ENCODE results near the gene C10orf67. TPM values are rescaled to one million over a fixed set of nuclear protein-coding genes. Genes with fewer than 3 reads are reported as not detected.
"Not testable (repeated sequence)": the region's sequence is repeated elsewhere in the genome, so short reads cannot be mapped to it uniquely, and the experiment has no call there.

The C10orf67 gene
- 1 to 10 TPM in 1 of 2 donors, under 1 TPM in 1; 0.69 to 1.0 TPM for total RNA-seq
- 1 to 10 TPM in 1 of 2 donors, under 1 TPM in 1; 0.56 to 1.5 TPM for polyA plus RNA-seq (ENCODE audit: insufficient read length in 2 of 2)
- long read RNA-seq, donor 1: 0 reads
- long read RNA-seq, donor 2: 0 reads
- long read RNA-seq, donor 3: 0 reads
- long read RNA-seq, donor 4: 0 reads

GRCh38 chr10:23344241-23344841 is at the start of gene C10orf67:
C10orf67 (minus strand) TSS chr10:23344797; CDS start chr10:23344774, 23 bp downstream.
- Histone ChIP-seq H3K4me3 (ENCODE audit: low read depth, low read length) (peak within 1 kb of the TSS; percentile 65), H3K27me3 (ENCODE audit: control insufficient read depth, insufficient read depth, low read length) (no peaks in the 10 kb centered on the region), H3K4me1 (ENCODE audit: control insufficient read depth, insufficient read depth, low read length) (peaks cover 17% of the 10 kb centered on the region), H3K27ac (ENCODE audit: low read depth, low read length) (peak within 1 kb of the TSS; percentile 70), H3K36me3 (ENCODE audit: control insufficient read depth, insufficient read depth, low read length) (no peaks in the 10 kb centered on the region), H3K9me3 (ENCODE audit: control insufficient read depth, insufficient read depth, low read length) (no peaks in the 10 kb centered on the region)
- WGBS (ENCODE audit: insufficient coverage): 0% methylated on average over 20 of the region's 31 CpGs
- DNase-seq (ENCODE audit: low read depth in 4 of 6, low spot score in 6 of 6): peak; percentile 45 to 90 (median 54)

DNA sequence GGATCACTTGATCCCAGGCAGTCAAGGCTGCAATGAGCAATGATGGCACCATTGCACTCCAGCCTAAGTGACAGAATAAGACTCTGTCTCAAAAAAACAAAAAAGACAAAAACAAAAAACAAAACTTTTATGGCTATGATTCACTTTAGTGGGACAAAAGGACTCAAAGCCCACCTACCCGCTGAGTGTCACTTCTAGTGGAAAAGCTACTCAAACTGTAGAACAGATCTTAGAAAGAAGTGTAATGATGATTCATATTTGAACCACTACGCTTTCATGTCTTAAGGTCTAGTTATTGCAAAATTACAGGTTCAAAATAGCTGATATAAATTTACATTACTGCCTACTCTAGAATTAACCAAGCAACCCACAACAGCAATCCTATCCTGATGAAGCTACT is 47.2 kb upstream of the C10orf67 start:
- no peaks in the 10 kb centered on the region for H3K27me3 ChIP-seq (ENCODE audit: control insufficient read depth, insufficient read depth, low read length)
- no peak overlapping the region for H3K27ac ChIP-seq (ENCODE audit: low read depth, low read length)
- H3K9me3 ChIP-seq (ENCODE audit: control insufficient read depth, insufficient read depth, low read length): no peaks in the 10 kb centered on the region
- WGBS (ENCODE audit: insufficient coverage): no CpG with 5 or more reads among the region's 2 CpGs
- DNase-seq (ENCODE audit: low read depth in 4 of 6, low spot score in 6 of 6): no peak
- H3K36me3 ChIP-seq (ENCODE audit: control insufficient read depth, insufficient read depth, low read length): no peaks in the 10 kb centered on the region
- no peaks in the 10 kb centered on the region for H3K4me1 ChIP-seq (ENCODE audit: control insufficient read depth, insufficient read depth, low read length)
- no peak overlapping the region for H3K4me3 ChIP-seq (ENCODE audit: low read depth, low read length)

- no peak overlapping the region for H3K4me3 ChIP-seq (ENCODE audit: low read depth, low read length)
- H3K27ac ChIP-seq (ENCODE audit: low read depth, low read length): no peak overlapping the region
- DNase-seq (ENCODE audit: low read depth in 4 of 6, low spot score in 6 of 6): no peak
- 100% methylated on average over 1 of the region's 4 CpGs for WGBS (ENCODE audit: insufficient coverage)
- no peaks in the 10 kb centered on the region for H3K36me3 ChIP-seq (ENCODE audit: control insufficient read depth, insufficient read depth, low read length)
- H3K9me3 ChIP-seq (ENCODE audit: control insufficient read depth, insufficient read depth, low read length): no peaks in the 10 kb centered on the region
- H3K4me1 ChIP-seq (ENCODE audit: control insufficient read depth, insufficient read depth, low read length): no peaks in the 10 kb centered on the region
- no peaks in the 10 kb centered on the region for H3K27me3 ChIP-seq (ENCODE audit: control insufficient read depth, insufficient read depth, low read length)
These were observed 46.2 kb upstream of the C10orf67 start for GRCh38 chr10:23390809-23391208.

DNA sequence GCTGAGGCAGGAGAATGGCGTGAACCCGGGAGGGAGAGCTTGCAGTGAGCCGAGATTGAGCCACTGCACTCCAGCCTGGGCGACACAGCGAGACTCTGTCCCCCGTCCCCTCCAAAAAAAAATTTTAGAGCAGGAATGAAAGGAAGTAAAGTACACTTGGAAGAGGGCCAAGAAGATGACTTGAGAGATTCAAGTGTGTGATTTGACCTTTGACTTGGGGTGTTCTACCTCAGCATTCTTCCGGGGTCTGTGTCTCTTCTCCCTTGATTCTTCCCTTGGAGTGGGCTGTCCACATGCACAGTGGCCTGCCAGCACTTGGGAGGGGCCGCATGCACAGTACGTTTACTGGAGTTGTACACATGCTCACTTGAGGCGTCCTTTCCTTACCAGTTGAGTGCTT is 45.8 kb upstream of the C10orf67 start:
- not testable (repeated sequence) for H3K9me3 ChIP-seq (ENCODE audit: control insufficient read depth, insufficient read depth, low read length); H3K27ac ChIP-seq (ENCODE audit: low read depth, low read length); H3K27me3 ChIP-seq (ENCODE audit: control insufficient read depth, insufficient read depth, low read length); H3K36me3 ChIP-seq (ENCODE audit: control insufficient read depth, insufficient read depth, low read length); H3K4me1 ChIP-seq (ENCODE audit: control insufficient read depth, insufficient read depth, low read length); H3K4me3 ChIP-seq (ENCODE audit: low read depth, low read length); DNase-seq (ENCODE audit: low read depth in 4 of 6, low spot score in 6 of 6)
- WGBS (ENCODE audit: insufficient coverage): 90% methylated on average over 5 of the region's 10 CpGs

DNA sequence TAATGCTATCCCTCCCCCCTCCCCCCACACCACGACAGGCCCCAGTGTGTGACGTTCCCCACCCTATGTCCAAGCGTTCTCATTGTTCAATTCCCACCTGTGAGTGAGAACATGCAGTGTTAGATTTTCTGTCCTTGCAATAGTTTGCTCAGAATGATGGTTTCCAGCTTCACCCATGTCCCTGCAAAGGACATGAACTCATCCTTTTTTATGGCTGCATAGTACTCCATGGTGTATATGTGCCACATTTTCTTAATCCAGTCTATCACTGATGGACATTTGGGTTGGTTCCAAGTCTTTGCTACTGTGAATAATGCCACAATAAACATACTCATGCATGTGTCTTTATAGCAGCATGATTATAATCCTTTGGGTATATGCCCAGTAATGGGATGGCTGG is 42.9 kb upstream of the C10orf67 start:
- not testable (repeated sequence) for H3K27me3 ChIP-seq (ENCODE audit: control insufficient read depth, insufficient read depth, low read length); DNase-seq (ENCODE audit: low read depth in 4 of 6, low spot score in 6 of 6); H3K4me3 ChIP-seq (ENCODE audit: low read depth, low read length); H3K4me1 ChIP-seq (ENCODE audit: control insufficient read depth, insufficient read depth, low read length); H3K36me3 ChIP-seq (ENCODE audit: control insufficient read depth, insufficient read depth, low read length); H3K27ac ChIP-seq (ENCODE audit: low read depth, low read length); H3K9me3 ChIP-seq (ENCODE audit: control insufficient read depth, insufficient read depth, low read length)
- WGBS (ENCODE audit: insufficient coverage): no CpG with 5 or more reads among the region's 3 CpGs

DNA sequence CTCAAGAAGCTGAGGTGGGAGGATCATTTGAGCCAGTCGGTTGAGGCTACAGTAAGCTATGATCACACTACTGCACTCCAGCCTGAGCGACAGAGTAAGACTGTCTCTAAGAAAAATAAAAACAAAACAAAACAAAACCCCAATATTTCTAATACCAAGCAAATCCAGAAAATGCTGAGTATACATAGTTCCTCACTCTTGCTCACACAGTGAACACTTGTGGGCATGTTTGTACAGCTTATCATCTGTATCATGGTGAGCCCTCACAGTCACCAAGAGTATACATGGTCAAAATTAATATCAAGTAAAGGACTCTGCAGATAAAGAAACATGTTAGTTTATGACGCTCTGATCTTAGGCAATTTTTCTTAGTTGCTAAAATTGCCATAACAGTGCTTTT is 41.5 kb upstream of the C10orf67 start:
- Histone ChIP-seq H3K4me3 (ENCODE audit: low read depth, low read length) (no peak overlapping the region), H3K4me1 (ENCODE audit: control insufficient read depth, insufficient read depth, low read length) (no peaks in the 10 kb centered on the region), H3K36me3 (ENCODE audit: control insufficient read depth, insufficient read depth, low read length) (no peaks in the 10 kb centered on the region), H3K27me3 (ENCODE audit: control insufficient read depth, insufficient read depth, low read length) (no peaks in the 10 kb centered on the region), H3K27ac (ENCODE audit: low read depth, low read length) (no peak overlapping the region), H3K9me3 (ENCODE audit: control insufficient read depth, insufficient read depth, low read length) (no peaks in the 10 kb centered on the region)
- DNase-seq (ENCODE audit: low read depth in 4 of 6, low spot score in 6 of 6): no peak
- WGBS (ENCODE audit: insufficient coverage): 100% methylated on average over 1 of the region's 3 CpGs

DNA sequence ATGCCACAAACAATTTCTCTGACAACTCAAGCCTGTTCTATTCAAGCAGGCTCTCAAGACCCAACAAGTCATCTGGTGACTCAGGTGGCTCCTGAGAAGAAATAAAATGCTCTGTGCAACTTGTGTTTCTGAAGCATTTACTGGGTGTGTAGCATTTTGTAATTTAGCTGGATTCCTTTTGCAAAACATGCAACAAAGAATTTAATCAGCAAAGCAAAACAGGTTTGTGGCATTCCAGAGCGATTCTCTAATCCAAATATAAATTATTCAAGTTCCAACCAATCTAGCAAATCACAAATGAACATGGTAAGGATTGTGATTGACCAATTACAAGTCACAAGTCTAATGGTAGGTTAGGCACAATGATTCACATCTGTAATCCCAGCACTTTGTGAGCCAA is 39.8 kb upstream of the C10orf67 start:
- Histone ChIP-seq H3K27ac (ENCODE audit: low read depth, low read length) (no peak overlapping the region), H3K27me3 (ENCODE audit: control insufficient read depth, insufficient read depth, low read length) (no peaks in the 10 kb centered on the region), H3K36me3 (ENCODE audit: control insufficient read depth, insufficient read depth, low read length) (no peaks in the 10 kb centered on the region), H3K4me3 (ENCODE audit: low read depth, low read length) (no peak overlapping the region), H3K4me1 (ENCODE audit: control insufficient read depth, insufficient read depth, low read length) (no peaks in the 10 kb centered on the region), H3K9me3 (ENCODE audit: control insufficient read depth, insufficient read depth, low read length) (no peaks in the 10 kb centered on the region)
- DNase-seq (ENCODE audit: low read depth in 4 of 6, low spot score in 6 of 6): no peak
- no CpG with 5 or more reads among the region's 1 CpG for WGBS (ENCODE audit: insufficient coverage)

- DNase-seq (ENCODE audit: low read depth in 4 of 6, low spot score in 6 of 6): no peak
- H3K27me3 ChIP-seq (ENCODE audit: control insufficient read depth, insufficient read depth, low read length): no peaks in the 10 kb centered on the region
- whole genome bisulfite sequencing (ENCODE audit: insufficient coverage): no CpG with 5 or more reads among the region's 2 CpGs
- H3K36me3 ChIP-seq (ENCODE audit: control insufficient read depth, insufficient read depth, low read length): no peaks in the 10 kb centered on the region
- H3K4me3 ChIP-seq (ENCODE audit: low read depth, low read length): no peak overlapping the region
- no peak overlapping the region for H3K27ac ChIP-seq (ENCODE audit: low read depth, low read length)
- no peaks in the 10 kb centered on the region for H3K9me3 ChIP-seq (ENCODE audit: control insufficient read depth, insufficient read depth, low read length)
- H3K4me1 ChIP-seq (ENCODE audit: control insufficient read depth, insufficient read depth, low read length): no peaks in the 10 kb centered on the region
These were observed 39.0 kb upstream of the C10orf67 start for GRCh38 chr10:23383637-23384036.

DNA sequence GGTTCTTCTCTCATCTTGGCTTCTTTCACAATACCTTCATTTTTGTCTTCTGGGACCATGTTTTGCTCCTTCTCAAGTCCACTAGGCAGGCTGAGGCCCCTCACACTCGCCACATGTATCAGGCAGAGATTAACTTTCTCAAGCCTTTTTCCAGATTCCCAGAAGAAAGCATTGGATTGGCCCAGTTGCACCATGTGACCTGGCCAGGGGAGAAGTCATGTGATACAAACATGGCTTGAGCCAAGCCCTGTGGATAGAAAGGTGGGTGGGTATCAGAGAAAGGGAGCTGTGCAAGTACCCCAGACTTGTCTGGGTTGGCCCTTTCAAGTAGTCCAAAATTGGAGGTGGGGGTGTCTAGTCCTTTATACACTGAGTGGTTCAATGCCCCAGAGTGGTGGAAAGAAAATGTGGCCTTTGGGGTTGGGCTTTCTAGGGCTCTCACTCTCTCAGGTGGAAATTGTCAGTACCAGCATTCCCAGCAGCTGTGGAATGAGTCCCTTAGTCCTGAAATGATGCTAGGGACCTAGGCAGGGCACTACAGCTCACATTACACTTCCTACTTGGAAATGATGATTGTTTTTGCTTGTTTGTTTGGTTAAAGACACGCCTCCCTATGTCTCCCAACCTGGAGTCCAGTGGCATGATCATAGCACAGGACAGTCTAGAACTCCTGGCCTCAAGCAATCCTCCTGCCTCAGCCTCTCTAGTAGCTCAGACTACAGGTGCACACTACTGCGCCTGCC is 36.9 kb upstream of the C10orf67 start:
- no peak overlapping the region for H3K4me3 ChIP-seq (ENCODE audit: low read depth, low read length)
- H3K4me1 ChIP-seq (ENCODE audit: control insufficient read depth, insufficient read depth, low read length): no peaks in the 10 kb centered on the region
- H3K27me3 ChIP-seq (ENCODE audit: control insufficient read depth, insufficient read depth, low read length): no peaks in the 10 kb centered on the region
- H3K36me3 ChIP-seq (ENCODE audit: control insufficient read depth, insufficient read depth, low read length): no peaks in the 10 kb centered on the region
- no peak for DNase-seq (ENCODE audit: low read depth in 4 of 6, low spot score in 6 of 6)
- WGBS (ENCODE audit: insufficient coverage): 87% methylated on average over 1 of the region's 3 CpGs
- H3K9me3 ChIP-seq (ENCODE audit: control insufficient read depth, insufficient read depth, low read length): no peaks in the 10 kb centered on the region
- H3K27ac ChIP-seq (ENCODE audit: low read depth, low read length): no peak overlapping the region

- Histone ChIP-seq H3K27ac (ENCODE audit: low read depth, low read length) (no peak overlapping the region), H3K4me1 (ENCODE audit: control insufficient read depth, insufficient read depth, low read length) (no peaks in the 10 kb centered on the region), H3K9me3 (ENCODE audit: control insufficient read depth, insufficient read depth, low read length) (no peaks in the 10 kb centered on the region), H3K36me3 (ENCODE audit: control insufficient read depth, insufficient read depth, low read length) (no peaks in the 10 kb centered on the region), H3K4me3 (ENCODE audit: low read depth, low read length) (no peak overlapping the region), H3K27me3 (ENCODE audit: control insufficient read depth, insufficient read depth, low read length) (no peaks in the 10 kb centered on the region)
- no CpG with 5 or more reads among the region's 3 CpGs for WGBS (ENCODE audit: insufficient coverage)
- no peak for DNase-seq (ENCODE audit: low read depth in 4 of 6, low spot score in 6 of 6)
These were observed 35.1 kb upstream of the C10orf67 start for GRCh38 chr10:23379686-23380085.
